H7 (cell line): ENCODE data around the gene BCAN. TPM values are rescaled to one million over a fixed set of nuclear protein-coding genes. Genes with fewer than 3 reads are reported as not detected.
"Not testable (repeated sequence)": the region's sequence is repeated elsewhere in the genome, so short reads cannot be mapped to it uniquely, and the experiment has no call there.

ENCODE experiments used
- DNase-seq: peaks from one replicate; pipeline ENCODE4 v3.0.0; 2012
- H3K27me3 ChIP-seq: 2 replicates; pipeline ENCODE4 v1.6.0; 2011; ENCODE audit warnings: mild to moderate bottlenecking, low read length; ENCODE audit not compliant: control insufficient read depth, insufficient read depth
- H3K36me3 ChIP-seq: replicated peaks from 2 replicates; pipeline ENCODE4 v1.5.1; 2011; ENCODE audit warnings: low read length; ENCODE audit not compliant: control insufficient read depth, insufficient read depth
- H3K4me3 ChIP-seq: 2 replicates; pipeline ENCODE4 v1.5.1; 2011; ENCODE audit warnings: low read depth, mild to moderate bottlenecking, control low read depth, low read length, moderate library complexity; ENCODE audit not compliant: insufficient read depth
- total RNA-seq: library from RNA; depleted of rRNA; stranded (reverse); fragments of >200 nt; shearing (Covaris generic); gene quantifications from 2 replicates; pipeline ENCODE4 v1.2.3, GENCODE V29; 2014

BCAN gene
- total RNA-seq, 1 experiment from 2014 or later = 1.7 TPM

DNA sequence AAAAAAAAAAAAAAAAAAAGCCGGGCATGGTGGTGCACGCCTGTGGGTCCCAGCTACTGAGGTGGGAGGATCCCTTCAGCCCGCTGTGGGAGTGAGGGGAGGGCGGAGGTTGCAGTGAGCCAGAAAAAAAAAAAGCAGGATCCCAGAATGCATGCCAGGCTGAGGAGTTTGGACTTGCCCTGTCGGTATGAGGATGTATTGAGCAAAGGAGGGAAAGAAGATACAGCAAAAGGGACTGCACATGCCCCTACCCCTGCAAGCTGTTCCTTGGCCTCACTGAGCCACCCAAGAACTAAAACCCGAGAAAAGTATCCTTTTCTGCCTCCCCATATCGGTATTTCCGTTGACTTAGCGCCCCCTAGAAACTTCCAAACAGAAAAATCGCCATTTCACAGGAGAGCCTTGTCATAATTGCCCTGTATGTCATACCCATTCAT lies 39.3 kb upstream of the BCAN start:
- H3K36me3 ChIP-seq = peaks cover 7% of the 10 kb centered on the region
- H3K4me3 ChIP-seq = no peak overlapping the region
- peak; percentile 49 for DNase-seq
- no peaks in the 10 kb centered on the region for H3K27me3 ChIP-seq

DNA sequence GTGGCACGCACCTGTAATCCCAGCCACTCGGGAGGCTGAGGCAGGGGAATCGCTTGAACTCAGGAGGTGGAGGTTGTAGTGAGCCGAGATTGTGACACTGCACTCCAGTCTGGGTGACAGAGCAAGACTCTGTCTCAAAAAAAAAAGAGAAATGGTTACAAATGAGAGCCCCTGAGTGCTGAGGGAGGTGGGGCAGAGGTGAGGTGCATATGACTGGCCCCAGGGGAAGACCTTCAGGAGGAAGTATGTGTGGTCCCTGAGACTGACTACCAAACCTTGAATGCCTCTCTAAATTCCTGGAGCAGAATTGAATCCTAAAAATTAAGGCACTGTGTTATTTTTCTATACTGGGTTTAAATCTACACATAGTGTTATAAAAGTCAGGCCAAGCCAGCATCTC lies 34.6 kb upstream of the BCAN start:
- H3K36me3 ChIP-seq, H3K27me3 ChIP-seq, DNase-seq, H3K4me3 ChIP-seq: not testable (repeated sequence)

DNA sequence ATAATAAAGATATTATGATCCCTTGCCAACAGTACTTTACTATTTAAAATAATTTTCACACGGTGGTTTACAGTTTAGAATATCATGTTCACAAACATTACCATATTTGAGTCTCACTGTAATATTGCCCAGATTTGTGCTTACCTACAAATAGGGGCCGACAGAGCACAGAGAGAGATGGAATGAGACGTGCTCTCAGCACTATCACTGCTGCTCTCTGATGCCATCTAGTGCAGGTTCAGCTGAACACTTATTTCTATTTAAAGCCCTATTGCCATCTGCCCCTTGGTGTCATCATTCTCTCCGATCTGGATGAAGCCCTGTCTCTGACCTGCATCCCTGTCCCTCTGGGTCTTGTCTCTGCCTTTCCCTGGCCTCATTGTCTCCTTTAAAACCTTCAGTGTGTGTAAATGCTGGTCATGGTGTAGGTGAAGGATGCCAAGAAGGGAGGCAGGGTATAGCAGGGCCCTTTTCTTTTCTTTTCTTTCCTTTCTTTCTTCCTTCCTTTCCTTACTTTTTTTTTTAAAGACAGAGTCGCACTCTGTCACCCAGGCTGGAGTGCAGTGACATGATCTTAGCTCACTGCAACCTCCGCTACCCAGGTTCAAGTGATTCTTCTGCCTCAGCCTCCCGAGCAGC lies 33.8 kb upstream of the BCAN start:
- Histone ChIP-seq H3K4me3 (no peak overlapping the region), H3K36me3 (no peaks in the 10 kb centered on the region), H3K27me3 (no peaks in the 10 kb centered on the region; the same call in 1 of the 2 replicates)
- DNase-seq = peak; percentile 64

DNA sequence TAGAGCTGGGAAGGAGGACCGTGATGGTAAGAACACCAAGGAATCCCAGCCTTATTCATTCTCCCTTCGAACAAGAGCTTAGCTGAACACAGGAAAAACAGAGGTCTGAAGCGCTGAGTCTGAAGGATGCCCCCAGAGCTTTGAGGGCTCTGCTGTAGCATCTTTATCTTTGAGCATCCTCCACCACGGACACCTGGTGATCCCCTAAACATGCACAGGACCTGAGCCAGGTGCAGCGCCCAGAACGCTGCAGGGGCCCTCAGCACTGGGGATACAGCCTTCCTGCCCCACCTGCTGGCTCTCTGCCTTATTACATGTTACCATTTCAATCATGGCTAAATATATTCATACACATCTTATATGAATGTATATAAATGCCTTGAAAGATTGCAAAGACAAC lies 32.9 kb upstream of the BCAN start:
- peak; percentile 55 for DNase-seq
- Histone ChIP-seq H3K4me3 (no peak overlapping the region), H3K36me3 (no peaks in the 10 kb centered on the region), H3K27me3 (no peaks in the 10 kb centered on the region; the same call in 1 of the 2 replicates)

DNA sequence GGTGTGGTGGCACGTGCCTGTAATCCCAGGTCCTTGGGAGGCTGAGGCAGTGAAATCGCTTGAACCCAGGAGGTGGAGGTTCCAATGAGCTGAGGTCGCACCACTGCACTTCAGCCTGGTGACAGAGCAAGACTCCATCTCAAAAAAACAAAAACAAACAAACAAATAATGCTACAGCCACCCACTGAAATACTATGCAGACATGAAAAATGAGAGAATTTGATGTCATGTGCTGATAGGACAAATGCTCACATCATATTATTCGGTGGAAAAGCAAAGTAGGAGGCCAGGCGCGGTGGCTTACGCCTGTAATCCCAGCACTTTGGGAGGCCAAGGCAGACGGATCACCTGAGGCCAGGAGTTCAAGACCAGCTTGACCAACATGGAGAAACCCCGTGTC lies 31.8 kb upstream of the BCAN start:
- not testable (repeated sequence) for H3K36me3 ChIP-seq, H3K4me3 ChIP-seq, H3K27me3 ChIP-seq, DNase-seq

DNA sequence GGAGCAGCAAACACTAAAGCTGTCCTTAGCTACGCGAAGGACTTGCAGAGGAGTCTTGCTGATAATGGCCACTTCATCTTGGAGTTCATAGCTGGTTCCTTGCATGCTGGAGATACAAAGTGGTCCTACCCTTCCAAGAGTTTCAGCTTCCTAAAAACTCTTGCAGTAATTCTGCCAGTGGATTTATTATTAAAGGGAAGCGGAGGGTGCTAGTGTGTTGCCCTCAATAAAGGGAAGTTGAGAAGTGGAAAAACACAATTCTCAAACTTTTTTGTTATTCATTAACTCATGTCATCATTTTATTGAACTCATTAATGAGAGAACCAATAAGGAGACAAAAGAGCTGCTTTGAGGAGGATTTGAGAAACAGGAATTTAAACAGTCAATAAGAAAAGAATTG lies 29.3 kb upstream of the BCAN start:
- H3K27me3 ChIP-seq = no peaks in the 10 kb centered on the region; the same call in 1 of the 2 replicates
- no peak overlapping the region for H3K4me3 ChIP-seq
- H3K36me3 ChIP-seq = no peaks in the 10 kb centered on the region
- no peak for DNase-seq

DNA sequence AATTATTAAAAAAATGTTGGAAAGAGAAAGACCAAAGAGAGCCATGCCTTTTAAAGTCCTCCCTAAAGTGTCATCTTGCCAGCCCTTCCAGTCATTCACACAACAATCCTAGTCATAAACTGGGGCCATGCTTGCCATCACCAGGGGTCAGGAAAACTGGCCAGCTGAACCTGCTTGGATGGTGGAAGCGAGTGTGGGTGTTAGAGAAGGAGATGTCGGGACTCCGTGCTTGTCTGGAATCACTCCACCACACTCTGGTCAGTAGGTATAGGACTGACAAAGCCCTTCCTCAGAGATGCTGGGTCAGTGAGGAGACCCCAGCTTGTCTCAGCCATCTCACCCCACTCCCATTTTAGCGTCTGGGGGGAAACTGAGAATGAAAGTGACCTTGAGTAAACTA lies 26.0 kb upstream of the BCAN start:
- Histone ChIP-seq H3K36me3 (no peaks in the 10 kb centered on the region), H3K27me3 (peaks cover 14% of the 10 kb centered on the region), H3K4me3 (no peak overlapping the region)
- DNase-seq = no peak

DNA sequence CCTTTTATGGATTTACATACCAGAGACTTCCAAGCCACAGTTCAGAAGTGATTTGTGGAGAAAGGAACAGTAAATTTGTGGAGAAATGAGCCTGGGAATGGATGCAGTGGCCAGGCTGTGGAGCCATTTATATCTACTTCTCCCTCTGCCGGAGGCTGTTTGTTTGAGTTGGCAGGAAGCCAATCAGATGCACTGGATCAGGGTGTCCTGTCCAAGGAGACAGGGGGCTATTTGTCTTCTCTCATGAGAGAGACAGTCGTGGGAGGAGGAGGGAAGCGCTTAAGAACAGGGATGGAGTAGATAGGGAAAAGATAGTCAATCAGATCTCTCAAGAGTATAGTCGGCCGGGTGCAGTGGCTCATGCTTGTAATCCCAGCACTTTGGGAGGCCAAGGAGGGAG lies 25.5 kb upstream of the BCAN start:
- DNase-seq = no peak
- Histone ChIP-seq H3K36me3 (no peaks in the 10 kb centered on the region), H3K27me3 (peaks cover 19% of the 10 kb centered on the region), H3K4me3 (no peak overlapping the region)

DNA sequence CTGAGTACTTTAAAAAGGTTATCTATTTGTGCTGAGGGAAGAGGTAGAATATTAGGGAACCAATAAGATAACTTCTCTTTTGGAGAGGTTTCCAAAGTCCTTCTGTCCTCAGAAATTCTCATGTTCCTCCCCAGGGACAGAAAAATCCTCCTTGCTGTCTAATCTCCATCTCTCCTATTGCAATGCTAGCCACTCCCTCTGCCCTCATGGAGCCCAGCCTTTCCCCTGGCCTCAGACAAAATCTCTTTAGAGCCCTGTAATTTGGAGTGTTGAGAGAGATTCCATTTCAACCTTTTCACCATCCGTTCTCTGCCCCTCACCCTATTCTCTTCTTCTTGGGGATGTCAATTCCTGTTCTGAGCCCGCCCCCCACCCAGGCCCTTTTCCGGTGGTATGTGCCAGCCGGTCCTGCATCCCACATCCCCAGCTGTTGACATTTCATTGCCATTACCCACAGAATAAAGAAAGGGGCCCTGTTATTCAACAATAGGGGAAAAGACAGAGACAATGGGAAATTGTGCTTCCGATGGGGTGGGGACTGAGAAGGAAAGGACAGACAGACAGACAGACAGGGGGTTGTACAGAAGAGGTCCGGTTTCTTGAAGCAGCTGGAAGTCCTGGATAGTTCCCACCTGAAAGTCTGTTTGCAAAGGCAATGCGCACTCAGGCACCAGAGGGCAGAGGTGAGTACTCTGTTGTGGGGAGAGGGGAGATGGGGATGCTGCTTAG lies 22.9 kb upstream of the BCAN start, which contains the start of gene HAPLN2:
Gene HAPLN2, plus strand, starts transcription at position 563 of the 729 bp plus-strand sequence. CDS start 4,076 bp downstream, outside the sequence.
- no peaks in the 10 kb centered on the region for H3K36me3 ChIP-seq
- peak; percentile 80 for DNase-seq
- peaks cover 41% of the 10 kb centered on the region for H3K27me3 ChIP-seq
- no peak within 1 kb of the TSS for H3K4me3 ChIP-seq

DNA sequence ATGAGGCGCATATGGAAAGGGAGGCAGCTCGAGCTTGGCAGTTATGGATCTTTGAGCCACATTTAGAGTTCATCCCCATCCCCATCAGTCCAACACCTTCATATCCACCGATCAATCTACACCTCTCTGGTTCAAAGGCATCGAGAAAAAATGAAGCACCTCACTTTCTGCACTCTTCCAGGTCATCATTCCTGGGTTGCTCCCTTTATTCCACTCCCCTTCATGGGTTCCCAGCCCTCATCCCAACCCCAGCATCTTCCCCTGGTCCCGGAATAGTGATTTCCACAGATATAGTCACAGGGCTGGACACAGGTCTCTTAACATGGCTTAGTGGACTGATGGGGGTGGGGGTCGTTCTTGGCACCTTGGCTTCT lies 22.3 kb upstream of the BCAN start:
- Histone ChIP-seq H3K27me3 (peaks cover 46% of the 10 kb centered on the region), H3K4me3 (no peak overlapping the region), H3K36me3 (no peaks in the 10 kb centered on the region)
- no peak for DNase-seq

DNA sequence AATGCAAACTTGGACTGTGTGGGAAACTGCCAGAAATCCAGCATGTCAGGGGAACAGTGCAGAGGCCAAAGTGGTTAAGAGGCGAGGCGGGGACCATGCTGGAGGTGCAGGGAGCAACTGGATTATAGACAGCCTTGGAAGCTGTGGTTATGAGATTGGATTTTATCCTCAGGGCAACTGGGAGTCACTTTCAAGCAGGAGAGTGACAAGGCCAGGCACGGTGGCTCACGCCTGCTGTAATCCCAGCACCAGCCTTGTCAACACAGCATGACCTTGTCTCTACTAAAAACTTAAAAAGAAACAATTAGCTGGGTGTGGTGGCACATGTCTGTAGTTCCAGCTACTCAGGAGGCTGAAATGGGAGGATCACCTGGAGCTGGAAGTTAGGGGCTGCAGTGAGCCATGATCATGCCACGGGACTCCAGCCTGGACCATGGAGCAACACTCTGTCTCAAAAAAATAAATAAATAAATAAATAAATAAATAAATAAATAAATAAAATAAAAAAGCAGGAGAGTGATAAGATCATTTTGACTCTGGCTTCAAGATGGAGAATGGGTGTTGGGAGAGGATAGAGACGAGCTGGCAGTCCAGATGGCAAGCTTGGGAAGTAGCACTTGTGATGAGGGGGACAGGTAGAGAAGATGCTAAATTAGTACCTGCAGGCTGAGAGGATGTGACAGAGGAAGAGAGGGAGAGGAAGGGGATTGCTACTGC lies 19.2 kb upstream of the BCAN start:
- no peak for DNase-seq
- Histone ChIP-seq H3K4me3 (no peak overlapping the region), H3K36me3 (no peaks in the 10 kb centered on the region), H3K27me3 (peaks cover 68% of the 10 kb centered on the region)

DNA sequence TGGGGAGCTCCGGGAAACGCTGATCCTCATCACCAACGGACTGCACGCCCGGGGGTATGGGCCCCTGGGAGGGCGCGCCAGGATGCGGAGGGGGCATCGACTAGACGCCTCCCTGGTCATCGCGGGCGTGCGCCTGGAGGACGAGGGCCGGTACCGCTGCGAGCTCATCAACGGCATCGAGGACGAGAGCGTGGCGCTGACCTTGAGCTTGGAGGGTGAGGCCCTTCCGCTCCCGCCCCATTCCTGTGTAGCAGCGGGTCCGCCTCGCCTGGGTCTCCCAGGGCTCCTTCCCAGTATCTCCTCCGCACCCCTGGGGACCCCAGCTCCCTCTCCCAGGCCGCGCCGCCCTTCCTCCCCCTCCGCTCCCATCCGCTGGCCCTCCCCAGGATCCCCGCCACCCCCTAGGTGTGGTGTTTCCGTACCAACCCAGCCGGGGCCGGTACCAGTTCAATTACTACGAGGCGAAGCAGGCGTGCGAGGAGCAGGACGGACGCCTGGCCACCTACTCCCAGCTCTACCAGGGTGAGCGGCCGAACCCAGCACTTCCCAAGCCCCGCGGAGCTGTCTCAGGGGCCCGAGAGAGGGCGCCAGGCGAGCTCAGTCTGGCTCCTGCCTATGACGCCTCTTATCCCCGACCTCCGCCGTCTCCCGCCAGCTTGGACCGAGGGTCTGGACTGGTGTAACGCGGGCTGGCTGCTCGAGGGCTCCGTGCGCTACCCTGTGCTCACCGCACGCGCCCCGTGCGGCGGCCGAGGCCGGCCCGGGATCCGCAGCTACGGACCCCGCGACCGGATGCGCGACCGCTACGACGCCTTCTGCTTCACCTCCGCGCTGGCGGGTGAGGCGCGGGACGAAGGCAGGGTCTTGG lies 17.7 kb upstream of the BCAN start:
- Histone ChIP-seq H3K27me3 (peaks cover 68% of the 10 kb centered on the region), H3K36me3 (no peaks in the 10 kb centered on the region), H3K4me3 (peak overlapping the region; percentile 67)
- peak; percentile 90 for DNase-seq

DNA sequence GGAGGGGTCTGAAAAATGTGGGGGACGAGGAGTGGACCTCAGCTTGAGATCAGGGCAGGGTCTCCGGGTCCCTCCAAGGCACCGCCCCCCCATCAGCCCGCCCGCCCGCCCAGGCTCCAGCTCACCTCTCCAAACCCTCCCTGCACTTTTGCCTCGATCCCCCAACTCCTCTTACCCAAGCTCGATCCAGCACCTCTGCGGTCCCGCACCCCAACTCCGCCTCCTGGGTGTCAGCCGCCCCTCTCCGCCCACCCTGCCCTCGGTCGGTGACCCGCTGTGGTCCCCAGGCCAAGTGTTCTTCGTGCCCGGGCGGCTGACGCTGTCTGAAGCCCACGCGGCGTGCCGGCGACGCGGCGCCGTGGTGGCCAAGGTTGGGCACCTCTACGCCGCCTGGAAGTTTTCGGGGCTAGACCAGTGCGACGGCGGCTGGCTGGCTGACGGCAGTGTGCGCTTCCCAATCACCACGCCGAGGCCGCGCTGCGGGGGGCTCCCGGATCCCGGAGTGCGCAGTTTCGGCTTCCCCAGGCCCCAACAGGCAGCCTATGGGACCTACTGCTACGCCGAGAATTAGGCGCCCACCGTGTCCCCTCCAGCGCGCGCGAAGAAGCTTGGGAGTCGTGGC lies 17.0 kb upstream of the BCAN start:
- peak; percentile 78 for DNase-seq
- Histone ChIP-seq H3K4me3 (peak overlapping the region; percentile 67), H3K36me3 (no peaks in the 10 kb centered on the region), H3K27me3 (peaks cover 62% of the 10 kb centered on the region)
